Upper lobe of left lung (tissue), 4 donors: ENCODE measurements around the gene AURKA.

ENCODE experiments used
- POLR2A ChIP-seq, 4 donors: fragments of 450-650 bp; IDR thresholded peaks; one replicate each; pipeline ENCODE4 v1.5.1; 2016 to 2017; ENCODE audit warnings: antibody characterized with exemption in 4 of 4, mild to moderate bottlenecking in 2 of 4
- POLR2AphosphoS5 ChIP-seq, 2 donors: sonication (generic); formaldehyde crosslinking; IDR thresholded peaks; one replicate each; pipeline ENCODE4 v1.5.1; 2017; ENCODE audit warnings: antibody characterized with exemption in 2 of 2
- TF ChIP-seq, protein P1 (sequence below), 6 experiments: fragments of 450-650 bp in 4 of 6; fragments of 200-600 bp in 2 of 6; sonication (generic) in 2 of 6; IDR thresholded peaks; one replicate each; pipeline ENCODE4 v1.5.1; 2016 to 2019; ENCODE audit warnings: antibody characterized with exemption in 6 of 6

DNA sequence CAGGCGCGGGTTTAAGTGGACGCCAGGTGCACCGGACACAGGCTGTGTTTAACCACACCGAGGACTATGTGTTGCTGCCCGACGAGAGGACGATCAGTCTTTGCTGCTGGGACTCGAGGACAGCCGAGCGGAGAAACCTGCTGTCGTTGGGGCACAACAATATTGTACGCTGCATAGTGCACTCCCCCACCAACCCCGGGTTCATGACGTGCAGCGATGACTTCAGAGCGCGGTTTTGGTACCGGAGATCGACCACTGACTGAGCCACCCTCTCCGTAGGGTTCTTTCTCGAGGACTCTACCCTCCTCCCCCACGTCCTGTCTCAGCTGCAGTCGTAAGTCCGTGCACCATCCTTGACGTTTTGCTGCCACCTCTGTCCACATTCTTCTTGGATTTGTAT lies 11.4 kb upstream of the AURKA start:
- TF ChIP-seq POLR2AphosphoS5 (IDR thresholded peaks at IDR 0.05) (no peak), POLR2A (IDR thresholded peaks at IDR 0.05) (no peak)
- TF ChIP-seq, protein P1, sequence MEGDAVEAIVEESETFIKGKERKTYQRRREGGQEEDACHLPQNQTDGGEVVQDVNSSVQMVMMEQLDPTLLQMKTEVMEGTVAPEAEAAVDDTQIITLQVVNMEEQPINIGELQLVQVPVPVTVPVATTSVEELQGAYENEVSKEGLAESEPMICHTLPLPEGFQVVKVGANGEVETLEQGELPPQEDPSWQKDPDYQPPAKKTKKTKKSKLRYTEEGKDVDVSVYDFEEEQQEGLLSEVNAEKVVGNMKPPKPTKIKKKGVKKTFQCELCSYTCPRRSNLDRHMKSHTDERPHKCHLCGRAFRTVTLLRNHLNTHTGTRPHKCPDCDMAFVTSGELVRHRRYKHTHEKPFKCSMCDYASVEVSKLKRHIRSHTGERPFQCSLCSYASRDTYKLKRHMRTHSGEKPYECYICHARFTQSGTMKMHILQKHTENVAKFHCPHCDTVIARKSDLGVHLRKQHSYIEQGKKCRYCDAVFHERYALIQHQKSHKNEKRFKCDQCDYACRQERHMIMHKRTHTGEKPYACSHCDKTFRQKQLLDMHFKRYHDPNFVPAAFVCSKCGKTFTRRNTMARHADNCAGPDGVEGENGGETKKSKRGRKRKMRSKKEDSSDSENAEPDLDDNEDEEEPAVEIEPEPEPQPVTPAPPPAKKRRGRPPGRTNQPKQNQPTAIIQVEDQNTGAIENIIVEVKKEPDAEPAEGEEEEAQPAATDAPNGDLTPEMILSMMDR (IDR thresholded peaks at IDR 0.05), result no peak
